Hematopoietic multipotent progenitor cell treated with erythropoietin and hydrocortisone succinate and interleukin-3 and kit ligand, for 4 days (in vitro differentiated cells): Measurements from ENCODE around the gene GRB10.
A peak's percentile ranks its signal among the peaks of the same experiment; 100 is the strongest.
"Not testable (repeated sequence)": the region's sequence is repeated elsewhere in the genome, so short reads cannot be mapped to it uniquely, and the experiment has no call there.

Experiments
- DNase-seq: peaks from one replicate; pipeline ENCODE4 v3.0.0-alpha.2; 2015

The GRB10 gene

GRCh38 chr7:50775836-50776235 is 6.9 kb downstream of the GRB10 start:
- no peak for DNase-seq

DNA sequence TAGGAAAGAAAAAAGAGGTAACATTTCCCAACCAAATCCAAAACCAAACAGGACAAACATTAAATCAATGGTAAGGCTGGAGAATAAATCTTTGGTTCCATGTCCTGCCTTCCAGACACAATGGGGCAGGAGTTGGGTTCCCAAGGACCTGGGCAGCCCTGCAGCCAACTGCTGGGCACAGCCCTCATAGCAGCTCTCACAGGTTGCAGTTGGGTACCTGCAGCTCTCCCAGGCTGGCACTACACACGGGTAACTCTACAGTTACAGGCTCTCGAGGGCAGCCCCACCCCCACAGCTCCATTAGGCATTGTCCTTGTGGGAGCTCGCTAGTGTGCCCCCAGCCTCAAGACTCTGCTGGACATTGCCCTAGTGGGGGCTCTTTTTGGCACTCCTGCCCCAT is 7.5 kb downstream of the GRB10 start:
- no peak for DNase-seq

DNA sequence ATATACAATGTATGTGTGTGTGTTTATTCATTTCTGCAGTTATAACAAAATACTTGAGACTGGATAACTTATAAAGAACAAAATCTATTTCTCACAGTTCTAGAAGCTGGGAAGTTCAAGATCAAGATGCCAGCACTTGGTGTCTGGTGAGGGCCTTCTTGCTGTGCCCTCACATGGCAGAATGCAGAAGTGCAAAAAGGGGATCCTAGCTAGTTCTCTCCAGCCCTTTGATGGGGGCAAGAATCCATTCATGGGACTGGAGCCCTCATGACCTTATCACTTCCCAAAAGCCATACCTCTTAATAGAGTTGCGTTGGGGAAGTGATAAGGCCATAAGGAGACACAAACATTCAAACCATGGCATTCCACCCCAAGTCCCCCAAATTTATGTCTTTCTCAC is 8.4 kb downstream of the GRB10 start:
- DNase-seq = peak; percentile 62

DNA sequence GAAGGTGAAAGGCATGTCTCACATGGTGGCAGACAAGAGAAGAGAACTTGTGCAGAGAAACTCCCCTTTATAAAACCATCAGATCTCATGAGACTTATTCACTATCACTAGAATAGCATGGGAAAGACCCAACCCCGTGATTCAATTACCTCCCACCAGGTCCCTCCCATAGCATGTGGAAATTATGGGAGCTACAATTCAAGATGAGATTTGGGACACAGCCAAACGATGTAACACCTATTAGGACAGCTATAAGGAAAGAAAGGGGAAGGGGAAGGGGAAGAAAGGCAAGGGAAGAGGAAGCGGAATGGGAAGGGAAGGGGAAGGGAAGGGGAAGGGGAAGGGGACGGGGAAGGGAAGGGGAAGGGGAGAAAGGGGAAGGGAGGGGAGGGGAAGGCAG is 9.6 kb downstream of the GRB10 start:
- not testable (repeated sequence) for DNase-seq

GRCh38 chr7:50771120-50772002 is 11.3 kb downstream of the GRB10 start:
- DNase-seq = no peak

- DNase-seq = peak; percentile 87
Measured at GRCh38 chr7:50768485-50769474, 13.9 kb downstream of the GRB10 start.

GRCh38 chr7:50766849-50767207 is 15.9 kb downstream of the GRB10 start:
- DNase-seq = no peak

- DNase-seq = peak; percentile 70
Measured at GRCh38 chr7:50766106-50766848, 16.4 kb downstream of the GRB10 start.

DNA sequence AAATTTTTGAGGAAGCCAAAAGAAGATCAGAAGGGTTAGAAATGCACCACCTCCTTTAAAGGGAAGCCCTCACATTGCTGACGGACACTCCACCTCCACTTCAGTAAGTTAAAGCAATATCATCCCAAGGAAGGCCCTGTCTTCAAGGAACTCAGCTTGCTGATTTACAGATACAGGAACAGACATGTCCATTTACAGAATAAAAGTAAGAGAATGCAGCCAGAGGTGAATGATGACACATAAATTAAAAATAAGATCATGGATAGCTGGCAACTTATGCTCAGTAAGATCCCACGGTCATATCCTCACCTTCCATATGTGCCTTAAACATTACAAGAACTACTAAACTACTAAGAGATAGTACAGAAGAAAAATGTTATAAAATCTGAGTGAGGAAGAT is 20.4 kb downstream of the GRB10 start:
- DNase-seq = no peak

- DNase-seq = no peak
Measured at GRCh38 chr7:50761713-50762112, 21.0 kb downstream of the GRB10 start.

GRCh38 chr7:50757703-50758390 is 24.8 kb downstream of the GRB10 start:
- no peak for DNase-seq

GRCh38 chr7:50756180-50756579 is 26.5 kb downstream of the GRB10 start:
- DNase-seq = no peak

- DNase-seq = no peak
Measured at GRCh38 chr7:50754684-50755083, 28.0 kb downstream of the GRB10 start.

- no peak for DNase-seq
Measured at GRCh38 chr7:50754241-50754640, 28.5 kb downstream of the GRB10 start.

DNA sequence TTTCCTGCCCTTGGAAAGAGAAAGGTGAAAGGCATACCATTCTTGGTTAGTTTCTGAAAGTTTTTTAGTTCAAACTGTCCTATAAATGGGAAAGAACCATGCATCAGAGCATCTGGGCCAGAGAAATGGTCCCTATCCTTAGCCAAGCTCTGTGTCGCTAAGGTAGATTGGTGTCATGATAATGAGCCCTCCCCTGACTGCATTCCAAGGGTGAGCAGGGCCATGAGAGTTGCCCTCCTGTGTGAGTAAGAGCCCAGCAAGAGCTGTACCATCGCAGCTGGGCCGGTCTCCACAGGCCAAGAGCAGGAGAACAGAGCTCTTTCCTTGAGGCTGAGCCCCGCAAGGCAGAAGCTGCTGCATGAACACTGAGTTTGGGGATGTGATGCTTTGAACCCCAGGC is 30.3 kb downstream of the GRB10 start:
- no peak for DNase-seq

GRCh38 chr7:50751146-50751545 is 31.6 kb downstream of the GRB10 start:
- DNase-seq = peak; percentile 32

DNA sequence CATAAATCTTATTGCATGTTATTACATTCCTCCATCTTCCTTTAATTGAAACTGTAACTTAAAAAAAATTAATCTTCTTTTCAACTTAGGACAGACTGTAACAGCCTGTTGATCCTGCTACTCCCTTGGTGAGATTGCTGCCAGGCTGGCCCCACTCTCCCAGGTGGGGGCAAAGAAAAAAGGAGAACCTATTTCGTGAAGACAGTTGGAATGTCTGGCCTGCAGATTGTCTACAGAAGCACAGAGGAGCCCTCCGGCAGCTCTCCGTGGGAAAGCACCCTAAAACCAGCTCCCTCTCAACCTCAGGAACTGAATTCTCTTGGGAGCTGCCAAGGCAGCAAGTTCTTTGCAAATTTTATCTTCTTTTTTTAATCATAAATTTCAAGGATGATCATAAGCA is 32.8 kb downstream of the GRB10 start:
- no peak for DNase-seq

DNA sequence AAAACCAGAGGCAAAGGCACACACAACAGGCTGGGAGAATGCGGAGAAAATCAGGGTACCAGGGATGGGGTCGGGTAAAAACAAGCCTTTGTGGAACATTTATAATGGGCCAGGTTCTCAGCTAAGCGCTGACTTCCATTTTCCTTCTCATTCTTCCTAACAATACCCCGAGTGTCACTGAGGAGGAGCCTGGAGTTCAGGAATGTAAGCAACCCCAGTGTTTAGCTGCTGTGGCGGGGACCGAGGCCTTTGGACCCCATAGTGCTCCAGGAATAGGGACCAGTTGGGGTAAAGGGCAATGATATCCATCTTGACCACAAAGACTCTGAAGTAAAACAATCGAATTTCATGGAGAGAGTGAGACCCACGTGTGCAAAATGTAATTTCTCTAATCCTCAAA is 34.2 kb downstream of the GRB10 start:
- DNase-seq = no peak

DNA sequence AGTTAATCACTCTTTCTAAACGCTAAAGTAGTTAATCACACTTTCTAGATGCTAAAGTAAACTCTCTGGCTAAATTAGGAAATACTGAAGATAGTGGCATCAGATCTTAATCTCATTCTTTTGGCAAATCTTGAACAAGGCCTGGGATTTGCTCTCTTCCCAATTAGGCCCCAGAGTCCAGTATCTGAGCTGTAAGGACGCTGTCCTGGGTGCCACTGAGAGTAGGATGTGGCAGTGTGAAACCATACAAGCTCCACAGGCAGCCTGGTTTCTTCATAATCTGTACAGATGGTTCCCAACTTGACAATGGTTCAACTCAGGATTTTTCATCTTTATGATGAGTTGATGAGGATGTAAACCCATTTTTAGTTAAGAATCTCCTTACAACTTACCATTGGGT is 36.9 kb downstream of the GRB10 start:
- no peak for DNase-seq

DNA sequence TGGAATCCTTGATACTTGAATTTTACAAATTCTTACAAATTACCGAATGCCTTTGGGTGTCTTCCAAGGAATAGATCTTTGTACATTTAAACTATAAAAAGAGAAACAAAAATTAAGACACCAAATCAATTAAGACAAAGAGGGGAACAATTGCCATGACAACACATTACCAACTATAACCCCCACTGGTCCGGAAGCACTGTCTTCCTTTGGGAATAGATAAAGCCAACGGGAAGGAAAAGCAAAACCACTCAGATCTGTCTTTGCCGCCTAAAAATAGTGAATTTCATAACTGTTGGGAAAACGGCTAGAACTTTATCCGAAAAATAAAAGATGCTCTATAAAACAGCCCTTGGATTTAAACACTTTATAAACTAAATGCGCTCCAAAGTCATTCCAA is 37.4 kb downstream of the GRB10 start:
- DNase-seq = no peak

DNA sequence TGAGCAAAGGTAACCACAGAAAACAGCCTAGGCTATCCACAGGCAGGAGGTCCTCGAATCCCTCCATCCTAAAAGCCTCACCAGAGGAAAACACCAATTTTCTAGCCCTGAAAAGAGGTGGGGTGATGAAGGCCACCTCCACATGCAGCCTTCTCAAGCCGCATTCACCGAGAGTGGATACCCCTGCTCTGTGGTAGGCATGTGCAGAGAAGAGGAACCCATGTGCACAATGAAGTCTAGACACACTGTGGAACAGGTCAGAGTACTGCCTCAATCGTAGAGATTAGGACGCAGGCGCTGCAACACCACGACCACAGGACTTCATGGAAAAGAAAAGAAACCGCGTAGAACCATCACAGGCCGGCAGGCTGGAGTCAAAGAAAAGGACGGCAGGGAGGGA is 38.8 kb downstream of the GRB10 start:
- DNase-seq = no peak

DNA sequence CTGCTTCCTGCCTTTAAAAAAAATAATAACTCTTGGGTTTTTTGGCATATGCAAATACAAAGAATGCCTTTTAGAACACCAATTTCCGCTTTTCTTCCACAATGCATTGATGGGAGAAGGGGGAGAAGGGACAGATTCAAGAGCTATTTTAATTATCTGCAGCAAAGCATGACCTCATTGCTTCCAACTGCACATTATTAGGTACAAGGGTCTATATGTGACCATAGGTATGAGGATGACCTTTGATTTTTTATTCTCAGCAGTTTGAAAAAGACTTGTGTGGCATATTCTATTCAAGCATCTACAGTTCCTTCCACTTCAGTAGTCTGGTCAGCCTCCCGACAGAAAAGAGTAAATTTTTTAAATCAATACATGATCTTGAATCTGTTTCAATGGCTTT is 39.7 kb downstream of the GRB10 start:
- no peak for DNase-seq

DNA sequence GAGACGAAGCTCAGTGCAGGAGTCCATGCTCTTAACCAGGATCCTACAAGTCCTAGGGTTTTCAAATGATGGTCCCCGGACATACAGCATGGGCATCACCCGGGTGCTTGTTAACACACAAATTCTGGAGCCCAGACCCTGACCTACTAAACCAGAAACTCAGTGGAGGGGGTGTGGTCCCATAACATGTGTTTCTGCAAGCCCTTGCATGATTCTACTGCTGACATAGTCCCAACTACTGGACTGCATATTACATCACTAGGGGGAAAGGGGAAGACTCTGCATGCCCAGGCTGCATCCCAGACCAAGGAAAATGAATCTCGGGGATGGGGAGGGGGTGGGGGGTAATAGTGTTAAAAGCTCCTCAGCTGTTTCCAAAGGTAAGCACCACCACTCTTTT is 40.3 kb downstream of the GRB10 start:
- no peak for DNase-seq
